Neural progenitor cell (in vitro differentiated cells): ENCODE data around the gene GUCA1A. TPM values are rescaled to one million over a fixed set of nuclear protein-coding genes. Genes with fewer than 3 reads are reported as not detected.

Experiments
- DNase-seq: peaks from one replicate; pipeline ENCODE4 v3.0.0-alpha.2; 2016; ENCODE audit warnings: low spot score
- H2AFZ ChIP-seq: fragments of 200-600 bp; sonication (generic); replicated peaks from 2 replicates; pipeline ENCODE4 v1.6.1; 2016; ENCODE audit warnings: antibody characterized with exemption
- H3F3A ChIP-seq: fragments of 200-600 bp; sonication (generic); 2 replicates; pipeline ENCODE4 v1.6.1; 2016; ENCODE audit warnings: antibody characterized with exemption, low read depth
- H3K27ac ChIP-seq: fragments of 200-600 bp; sonication (generic); 2 replicates; pipeline ENCODE4 v1.5.1; 2016; ENCODE audit warnings: mild to moderate bottlenecking
- H3K27me3 ChIP-seq: fragments of 200-600 bp; sonication (generic); 2 replicates; pipeline ENCODE4 v1.6.1; 2016; ENCODE audit warnings: mild to moderate bottlenecking, moderate library complexity
- H3K36me3 ChIP-seq: fragments of 200-600 bp; sonication (generic); 2 replicates; pipeline ENCODE4 v1.5.1; 2016
- H3K4me1 ChIP-seq: fragments of 200-600 bp; sonication (generic); 2 replicates; pipeline ENCODE4 v1.6.1; 2016; ENCODE audit warnings: mixed run types
- H3K4me2 ChIP-seq: fragments of 200-600 bp; sonication (generic); 2 replicates; pipeline ENCODE4 v1.6.1; 2016
- H3K4me3 ChIP-seq: fragments of 200-600 bp; sonication (generic); 2 replicates; pipeline ENCODE4 v1.5.1; 2016
- H3K79me2 ChIP-seq: fragments of 200-600 bp; sonication (generic); 2 replicates; pipeline ENCODE4 v1.6.1; 2016; ENCODE audit warnings: low read depth
- H3K9ac ChIP-seq: fragments of 200-600 bp; sonication (generic); 2 replicates; pipeline ENCODE4 v1.6.1; 2016
- H3K9me3 ChIP-seq: fragments of 200-600 bp; sonication (generic); 2 replicates; pipeline ENCODE4 v1.5.1; 2016; ENCODE audit warnings: low read depth
- H4K20me1 ChIP-seq: fragments of 200-600 bp; sonication (generic); 2 replicates; pipeline ENCODE4 v1.6.1; 2016; ENCODE audit warnings: low read depth
- H3K27ac Mint-ChIP-seq: 3 replicates; pipeline ENCODE4 v1.8.0; 2021; ENCODE audit warnings: mixed read lengths
- H3K27me3 Mint-ChIP-seq: 2 replicates; pipeline ENCODE4 v1.8.0; 2022; ENCODE audit warnings: low read depth, mild to moderate bottlenecking, inconsistent platforms, moderate library complexity, mixed read lengths; ENCODE audit not compliant: insufficient read depth
- H3K36me3 Mint-ChIP-seq: 3 replicates; pipeline ENCODE4 v1.8.0; 2021; ENCODE audit warnings: mixed read lengths
- H3K4me1 Mint-ChIP-seq: 3 replicates; pipeline ENCODE4 v1.8.0; 2021; ENCODE audit warnings: mixed read lengths
- H3K4me3 Mint-ChIP-seq: 3 replicates; pipeline ENCODE4 v1.8.0; 2021; ENCODE audit warnings: mild to moderate bottlenecking, moderate library complexity, mixed read lengths
- H3K9me3 Mint-ChIP-seq: 3 replicates; pipeline ENCODE4 v1.8.0; 2020; ENCODE audit warnings: mixed read lengths
- CTCF ChIP-seq: fragments of 200-600 bp; sonication (generic); IDR thresholded peaks from 2 replicates; pipeline ENCODE4 v1.5.1; 2017; ENCODE audit warnings: antibody characterized with exemption, mild to moderate bottlenecking
- EZH2 ChIP-seq: fragments of 200-600 bp; sonication (generic); IDR thresholded peaks from 2 replicates; pipeline ENCODE4 v1.6.1; 2017; ENCODE audit warnings: antibody characterized with exemption, mild to moderate bottlenecking, moderate library complexity
- EZH2phosphoT487 ChIP-seq: fragments of 200-600 bp; sonication (generic); IDR thresholded peaks from 2 replicates; pipeline ENCODE4 v1.6.1; 2017; ENCODE audit warnings: antibody characterized with exemption
- total RNA-seq: library from RNA; depleted of rRNA; stranded (reverse); fragments of >200 nt; gene quantifications from 2 replicates; pipeline ENCODE4 v1.2.3, GENCODE V29; 2015; ENCODE audit warnings: low replicate concordance

GUCA1A gene
- total RNA-seq, 1 donor from 2014 or later = 1.9 TPM

GRCh38 chr6:42162384-42162783 lies 10.8 kb upstream of the GUCA1A start:
- no peak for TF ChIP-seq EZH2
- no peak for TF ChIP-seq EZH2phosphoT487
- TF ChIP-seq CTCF = no peak
- no peaks in the 10 kb centered on the region for H3K79me2 ChIP-seq
- peaks cover 18% of the 10 kb centered on the region for H3K4me1 ChIP-seq
- no peaks in the 10 kb centered on the region for H3K36me3 ChIP-seq
- Mint-ChIP-seq H3K9me3 (no peaks in the 10 kb centered on the region), H3K36me3 (no peaks in the 10 kb centered on the region), H3K4me3 (peak overlapping the region; percentile 57), H3K27me3 (peaks cover 4% of the 10 kb centered on the region), H3K27ac (no peak overlapping the region), H3K4me1 (peaks cover 27% of the 10 kb centered on the region)
- no peaks in the 10 kb centered on the region for H3K9me3 ChIP-seq
- no peak overlapping the region for H2AFZ ChIP-seq
- no peak overlapping the region for H3K4me2 ChIP-seq
- peak; percentile 20 for DNase-seq
- no peaks in the 10 kb centered on the region for H4K20me1 ChIP-seq
- H3K27me3 ChIP-seq = no peaks in the 10 kb centered on the region
- H3K9ac ChIP-seq = no peak overlapping the region
- H3F3A ChIP-seq = peaks cover 6% of the 10 kb centered on the region
- H3K4me3 ChIP-seq = no peak overlapping the region
- H3K27ac ChIP-seq = no peak overlapping the region

DNA sequence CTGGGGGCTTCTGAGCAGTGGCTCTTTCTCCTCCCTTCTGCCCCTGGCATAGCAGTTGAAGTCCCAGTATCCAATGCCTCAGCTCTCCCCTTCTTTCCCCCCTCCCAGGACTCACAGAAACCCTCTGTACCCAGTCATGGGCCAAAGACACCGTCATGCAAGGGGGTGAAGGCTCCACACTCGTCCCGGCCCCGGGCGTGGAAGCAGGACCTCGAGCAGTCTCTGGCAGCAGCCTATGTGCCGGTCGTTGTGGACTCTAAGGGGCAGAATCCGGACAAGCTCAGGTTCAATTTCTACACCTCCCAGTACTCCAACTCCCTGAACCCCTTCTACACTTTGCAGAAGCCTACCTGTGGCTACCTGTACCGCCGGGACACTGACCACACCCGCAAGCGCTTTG lies 10.4 kb upstream of the GUCA1A start:
- Mint-ChIP-seq H3K4me1 (peaks cover 26% of the 10 kb centered on the region), H3K27ac (peak overlapping the region; percentile 66), H3K36me3 (no peaks in the 10 kb centered on the region), H3K9me3 (no peaks in the 10 kb centered on the region), H3K4me3 (no peak overlapping the region), H3K27me3 (peaks cover 4% of the 10 kb centered on the region)
- Histone ChIP-seq H3K9me3 (no peaks in the 10 kb centered on the region), H3K79me2 (no peaks in the 10 kb centered on the region), H4K20me1 (no peaks in the 10 kb centered on the region), H3K4me1 (peaks cover 18% of the 10 kb centered on the region), H3K4me3 (no peak overlapping the region), H3K27ac (no peak overlapping the region), H3K9ac (no peak overlapping the region), H3K4me2 (no peak overlapping the region), H3F3A (peaks cover 6% of the 10 kb centered on the region), H3K36me3 (no peaks in the 10 kb centered on the region), H3K27me3 (no peaks in the 10 kb centered on the region), H2AFZ (no peak overlapping the region)
- no peak for TF ChIP-seq EZH2
- TF ChIP-seq EZH2phosphoT487 = no peak
- no peak for TF ChIP-seq CTCF
- no peak for DNase-seq

DNA sequence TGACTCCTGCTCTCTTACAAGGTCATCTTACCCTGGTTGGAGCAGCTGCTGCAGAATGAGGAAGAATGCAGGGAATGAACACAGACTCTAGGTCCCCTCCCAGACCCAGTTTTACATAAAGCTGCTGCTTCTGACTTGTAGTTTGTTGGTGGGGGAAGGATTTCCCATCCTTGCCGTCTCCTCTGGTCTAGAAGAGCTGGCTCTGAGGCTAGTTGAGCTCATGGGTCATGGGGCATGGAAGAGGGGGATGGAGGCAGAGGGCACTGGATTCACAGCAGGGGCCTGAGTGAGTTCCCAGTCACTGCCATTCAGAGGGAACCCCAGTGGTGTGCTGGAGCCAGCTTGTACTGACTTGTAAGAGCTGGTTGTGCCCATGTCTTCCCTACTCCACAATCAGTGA lies 9.2 kb upstream of the GUCA1A start:
- H3K9me3 Mint-ChIP-seq = no peaks in the 10 kb centered on the region
- H3K36me3 Mint-ChIP-seq = no peaks in the 10 kb centered on the region
- peaks cover 5% of the 10 kb centered on the region for H3K27me3 Mint-ChIP-seq
- Histone ChIP-seq H3K27ac (no peak overlapping the region), H3K9me3 (no peaks in the 10 kb centered on the region), H3F3A (peaks cover 6% of the 10 kb centered on the region), H3K4me3 (no peak overlapping the region), H3K27me3 (no peaks in the 10 kb centered on the region), H3K79me2 (no peaks in the 10 kb centered on the region), H3K4me1 (peaks cover 10% of the 10 kb centered on the region), H3K36me3 (no peaks in the 10 kb centered on the region), H2AFZ (no peak overlapping the region), H3K4me2 (no peak overlapping the region), H4K20me1 (no peaks in the 10 kb centered on the region), H3K9ac (no peak overlapping the region)
- peaks cover 24% of the 10 kb centered on the region for H3K4me1 Mint-ChIP-seq
- no peak overlapping the region for H3K4me3 Mint-ChIP-seq
- no peak for TF ChIP-seq EZH2
- DNase-seq = no peak
- no peak overlapping the region for H3K27ac Mint-ChIP-seq

DNA sequence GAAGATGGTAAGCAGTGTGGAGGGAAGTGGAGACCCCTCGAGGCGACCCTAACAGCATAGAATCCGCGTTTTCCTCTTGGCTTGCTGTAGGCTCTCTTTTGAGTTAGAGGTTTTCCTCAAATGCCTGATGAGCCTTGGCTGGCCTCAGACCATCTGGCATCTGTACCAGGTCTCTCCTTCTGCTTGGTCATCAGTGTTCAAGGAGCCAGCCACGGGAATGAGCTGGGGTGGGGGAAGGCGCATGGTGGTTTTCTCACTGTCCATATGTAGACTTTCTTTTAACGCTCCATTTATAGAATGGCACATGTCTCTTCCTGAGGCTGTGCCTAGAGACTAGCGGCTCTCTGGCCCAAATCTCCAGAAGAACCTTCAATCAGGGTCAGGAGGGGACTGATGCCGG lies 8.1 kb upstream of the GUCA1A start:
- no peak overlapping the region for H3K4me2 ChIP-seq
- H3K27me3 ChIP-seq = no peaks in the 10 kb centered on the region
- H3K27me3 Mint-ChIP-seq = peaks cover 6% of the 10 kb centered on the region
- no peaks in the 10 kb centered on the region for H4K20me1 ChIP-seq
- H3K4me1 Mint-ChIP-seq = peaks cover 19% of the 10 kb centered on the region
- no peak for TF ChIP-seq CTCF
- no peak for TF ChIP-seq EZH2
- TF ChIP-seq EZH2phosphoT487 = no peak
- no peak overlapping the region for H2AFZ ChIP-seq
- peaks cover 3% of the 10 kb centered on the region for H3K4me1 ChIP-seq
- no peaks in the 10 kb centered on the region for H3K36me3 ChIP-seq
- no peaks in the 10 kb centered on the region for H3K9me3 ChIP-seq
- H3K79me2 ChIP-seq = no peaks in the 10 kb centered on the region
- no peak for DNase-seq
- H3K4me3 Mint-ChIP-seq = no peak overlapping the region
- H3K4me3 ChIP-seq = no peak overlapping the region
- no peak overlapping the region for H3K9ac ChIP-seq
- peak overlapping the region; percentile 85 for H3K27ac Mint-ChIP-seq
- H3K36me3 Mint-ChIP-seq = no peaks in the 10 kb centered on the region
- no peaks in the 10 kb centered on the region for H3K9me3 Mint-ChIP-seq
- H3K27ac ChIP-seq = no peak overlapping the region
- peaks cover 6% of the 10 kb centered on the region for H3F3A ChIP-seq
